ENCODE measurements around the gene ANKH.
A peak's percentile ranks its signal among the peaks of the same experiment; 100 is the strongest.

ANKH gene

GRCh38 chr5:14696851-14697250 lies 174.7 kb downstream of the ANKH start:
- DNase-seq (ENCODE audit: extremely low read depth, low read depth), result no peak
- no peak for TF ChIP-seq CTCF (IDR thresholded peaks at IDR 0.05; ENCODE audit: low read depth, low read length)

GRCh38 chr5:14696057-14696456 lies 175.5 kb downstream of the ANKH start:
- TF ChIP-seq CTCF (IDR thresholded peaks at IDR 0.05; ENCODE audit: low read depth, low read length), result no peak

GRCh38 chr5:14695152-14695551 lies 176.4 kb downstream of the ANKH start:
- DNase-seq (ENCODE audit: extremely low read depth, low read depth), result no peak
- no peak for TF ChIP-seq CTCF (IDR thresholded peaks at IDR 0.05; ENCODE audit: low read depth, low read length)

More at GRCh38 chr5:14696057-14696456, 175.5 kb downstream of the ANKH start:
- DNase-seq (ENCODE audit: extremely low read depth, low read depth), result no peak

GRCh38 chr5:14693070-14693469 lies 178.5 kb downstream of the ANKH start:
- TF ChIP-seq CTCF (IDR thresholded peaks at IDR 0.05; ENCODE audit: low read depth, low read length), result no peak
- DNase-seq (ENCODE audit: extremely low read depth, low read depth), result no peak

- TF ChIP-seq CTCF (IDR thresholded peaks at IDR 0.05; ENCODE audit: low read depth, low read length), result no peak
- no peak for DNase-seq (ENCODE audit: extremely low read depth, low read depth)
Observed at GRCh38 chr5:14687023-14687665, 184.4 kb downstream of the ANKH start.

GRCh38 chr5:14686517-14686916 lies 185.1 kb downstream of the ANKH start:
- no peak for TF ChIP-seq CTCF (IDR thresholded peaks at IDR 0.05; ENCODE audit: low read depth, low read length)
- DNase-seq (ENCODE audit: extremely low read depth, low read depth), result no peak

- no peak for DNase-seq (ENCODE audit: extremely low read depth, low read depth)
- TF ChIP-seq CTCF (IDR thresholded peaks at IDR 0.05; ENCODE audit: low read depth, low read length), result peak; percentile 73
Observed at GRCh38 chr5:14685757-14686156, 185.8 kb downstream of the ANKH start.

All from AG09319 (cell line).